ENCODE measurements around the gene EIF1B.

Gene EIF1B

GRCh38 chr3:40340541-40341170 is 31.1 kb downstream of the EIF1B start:
- DNase-seq (ENCODE audit: low spot score) (no peak), FAIRE-seq (no peak)

GRCh38 chr3:40341671-40342070 is 32.2 kb downstream of the EIF1B start:
- FAIRE-seq = no peak

GRCh38 chr3:40350529-40350928 is 41.0 kb downstream of the EIF1B start:
- FAIRE-seq = no peak
- no peak for DNase-seq (ENCODE audit: low spot score)

More at GRCh38 chr3:40341671-40342070, 32.2 kb downstream of the EIF1B start:
- DNase-seq (ENCODE audit: low spot score) = no peak

- FAIRE-seq (no peak), DNase-seq (ENCODE audit: low spot score) (no peak)
These were observed 45.9 kb downstream of the EIF1B start for GRCh38 chr3:40355410-40355809.

- no peak for FAIRE-seq
- no peak for DNase-seq (ENCODE audit: low spot score)
These were observed 48.9 kb downstream of the EIF1B start for GRCh38 chr3:40358454-40358853.

All from urothelium cell line (cell line).